SIG-M5 treated with dmso at 0.1 percent for 504 hours (cell line): ENCODE results near the gene GCAT.
"Not testable (repeated sequence)": the region's sequence is repeated elsewhere in the genome, so short reads cannot be mapped to it uniquely, and the experiment has no call there.

ENCODE experiments used
- DNase-seq: peaks from one replicate; lab custom pipeline; 2025; ENCODE audit not compliant: unreplicated experiment; lab: John Stamatoyannopoulos, UW

Gene GCAT

DNA sequence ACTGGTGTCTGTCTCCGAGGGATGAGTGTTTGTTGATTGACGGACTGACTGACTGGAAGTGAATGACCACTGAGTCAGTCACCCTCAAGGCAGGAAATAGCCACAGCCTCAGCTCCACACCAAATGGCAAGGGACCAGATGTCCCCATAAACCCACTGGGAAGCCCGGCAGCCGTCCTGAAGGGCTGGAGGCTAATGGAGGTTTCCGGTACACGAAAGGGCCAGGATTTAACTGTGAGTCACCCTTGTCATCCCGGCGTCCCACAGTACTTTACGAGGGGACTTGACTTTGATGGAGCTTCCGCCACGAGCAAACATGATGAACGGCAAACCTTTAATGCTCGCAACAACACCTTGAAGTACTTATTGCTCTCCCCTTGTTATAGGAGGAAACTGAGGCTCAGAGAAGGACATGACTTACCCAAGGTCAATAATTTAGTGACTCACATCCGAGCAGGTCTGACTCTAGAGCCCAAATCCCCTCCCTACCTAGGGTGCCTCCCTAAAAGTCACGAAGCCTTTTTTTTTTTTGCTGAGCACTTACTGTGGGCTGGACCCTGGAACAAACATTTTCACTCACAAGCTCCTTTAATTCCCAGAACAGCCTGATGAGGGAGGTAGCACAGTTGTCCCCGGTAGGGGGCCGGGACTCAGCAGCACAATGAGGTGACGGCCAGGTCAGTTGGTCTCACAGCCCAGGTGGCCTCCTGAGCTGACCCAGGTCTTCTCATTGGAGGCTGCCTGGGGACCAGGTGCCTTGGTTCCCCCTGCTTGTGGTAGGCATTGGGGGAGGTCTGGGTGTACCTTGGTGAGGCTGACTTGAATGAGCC, 25.2 kb upstream of the GCAT start:
- no peak for DNase-seq

- no peak for DNase-seq
These were observed 22.8 kb upstream of the GCAT start for GRCh38 chr22:37784829-37785495.

- DNase-seq: no peak
These were observed 17.5 kb upstream of the GCAT start for GRCh38 chr22:37790234-37790633.

DNA sequence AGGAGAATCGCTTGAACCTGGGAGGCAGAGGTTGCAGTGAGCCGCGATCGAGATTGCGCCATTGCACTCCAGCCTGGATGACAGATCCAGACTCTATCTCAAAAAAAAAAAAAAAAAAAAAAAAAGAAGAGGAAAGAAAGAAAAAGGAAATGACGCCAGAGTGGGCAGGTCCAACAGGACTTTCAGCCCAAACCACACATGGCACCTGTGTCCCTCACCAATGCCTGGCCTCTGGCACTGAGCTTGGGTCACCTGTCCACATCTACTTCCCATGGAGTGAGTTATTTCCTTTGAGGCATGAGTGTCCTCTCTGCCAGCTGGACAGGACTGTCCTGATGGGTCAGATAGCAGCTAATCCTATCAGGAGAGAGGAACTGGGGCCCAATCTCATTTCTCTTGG, 15.2 kb upstream of the GCAT start:
- DNase-seq: no peak

DNA sequence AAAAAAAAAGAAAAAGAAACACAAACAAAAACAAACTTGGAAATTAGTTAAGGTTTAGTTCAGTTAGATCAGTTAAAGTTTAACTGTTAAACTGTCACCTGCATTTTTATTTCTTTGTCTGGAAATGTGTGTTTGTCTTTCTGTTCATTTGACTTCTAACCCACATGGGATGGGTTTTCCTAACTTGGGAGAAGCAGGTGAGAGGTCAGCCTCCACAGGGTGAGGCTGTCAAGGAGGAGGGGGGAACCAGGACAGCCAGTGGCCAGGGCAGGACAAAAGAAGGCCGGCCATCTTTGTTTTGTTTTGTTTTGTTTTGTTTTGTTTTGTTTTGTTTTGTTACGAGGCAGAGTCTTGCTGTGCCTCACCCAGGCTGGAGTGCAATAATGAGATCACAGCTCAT, 13.4 kb upstream of the GCAT start:
- DNase-seq: no peak

- no peak for DNase-seq
These were observed 11.7 kb upstream of the GCAT start for GRCh38 chr22:37796079-37796478.

GRCh38 chr22:37797259-37797658, 10.5 kb upstream of the GCAT start:
- not testable (repeated sequence) for DNase-seq

GRCh38 chr22:37797874-37798500, 9.7 kb upstream of the GCAT start:
- DNase-seq: no peak

DNA sequence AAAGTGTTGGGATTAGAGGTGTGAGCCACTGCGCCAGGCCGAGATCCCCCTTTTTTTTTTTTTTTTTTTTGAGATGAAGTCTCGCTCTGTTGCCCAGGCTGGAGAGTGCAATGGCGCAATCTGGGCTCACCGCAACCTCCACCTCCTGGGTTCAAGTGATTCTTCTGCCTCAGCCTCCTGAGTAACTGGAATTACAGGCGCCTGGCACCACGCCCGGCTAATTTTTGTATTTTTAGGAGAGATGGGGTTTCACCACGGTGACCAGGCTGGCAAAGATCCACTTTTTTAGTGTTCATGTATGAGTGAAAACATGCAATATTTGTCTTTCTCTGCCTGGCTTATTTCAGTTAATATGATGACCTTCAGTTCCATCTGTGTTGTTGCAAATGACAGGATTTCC, 7.8 kb upstream of the GCAT start:
- not testable (repeated sequence) for DNase-seq

DNA sequence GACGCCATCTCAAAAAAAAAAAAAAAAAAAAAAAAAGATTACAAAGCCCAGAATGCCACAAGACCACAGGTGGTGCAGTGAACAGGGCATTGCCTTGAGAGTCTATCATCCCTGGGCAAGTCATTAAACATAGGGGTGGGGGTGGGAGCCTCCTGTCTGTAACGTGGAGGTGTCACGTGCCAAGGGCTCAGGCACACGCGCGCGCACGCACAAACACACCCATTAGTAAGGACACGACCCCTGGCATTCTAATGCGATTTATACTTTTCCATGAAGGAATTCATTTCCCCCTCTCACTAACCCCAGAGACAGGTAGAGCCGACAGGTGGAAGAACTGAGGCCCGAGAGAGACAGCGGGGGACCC, 5.8 kb upstream of the GCAT start:
- no peak for DNase-seq

DNA sequence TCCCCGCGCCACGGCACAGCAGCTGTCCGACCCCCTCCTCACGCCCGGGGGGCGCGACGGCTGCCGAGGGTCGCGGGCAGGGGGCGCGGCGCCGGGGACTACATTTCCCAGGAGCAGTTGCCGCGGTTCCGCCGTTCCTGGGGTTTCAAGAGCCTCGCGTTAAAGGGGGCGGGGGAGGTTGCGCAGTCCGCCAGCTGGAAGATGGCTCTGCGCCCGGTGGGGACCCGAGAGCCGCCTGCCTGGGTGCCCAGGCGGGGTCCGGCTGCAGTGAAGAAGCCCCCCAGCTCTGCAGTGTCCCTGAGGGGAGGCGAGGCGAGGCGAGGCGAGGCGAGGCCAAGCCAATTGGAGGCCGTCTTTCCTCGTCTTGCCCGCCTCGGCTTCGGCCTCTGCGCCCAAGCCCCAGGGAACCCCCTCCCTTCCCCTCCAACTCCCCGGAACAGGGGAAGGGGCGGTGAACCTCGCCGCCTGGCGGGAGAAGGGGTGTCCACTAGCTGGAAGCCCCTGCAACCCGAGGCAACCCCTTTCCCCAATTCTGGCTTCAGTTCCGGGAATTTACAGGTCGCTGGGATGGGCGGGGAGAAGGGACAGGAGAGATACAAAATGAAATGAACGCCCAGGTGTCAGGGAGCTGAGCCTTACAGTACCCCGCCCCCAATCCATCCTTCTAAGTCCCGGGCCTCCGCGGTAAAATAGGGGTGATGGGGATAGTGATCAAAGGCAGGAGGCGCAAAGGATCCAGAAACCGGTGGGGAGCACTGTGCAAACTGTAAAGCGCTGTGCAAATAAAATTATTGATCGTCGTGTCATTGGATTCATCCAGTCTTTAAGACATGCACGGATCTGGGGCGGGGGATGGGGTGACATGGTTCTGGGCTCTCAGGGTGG, 5.2 kb upstream of the GCAT start:
- DNase-seq: peak; percentile 58

- DNase-seq: no peak
These were observed 4.5 kb upstream of the GCAT start for GRCh38 chr22:37803195-37803638.

GRCh38 chr22:37803639-37804351, 3.9 kb upstream of the GCAT start:
- DNase-seq: no peak

GRCh38 chr22:37804352-37804880, 3.3 kb upstream of the GCAT start:
- DNase-seq: no peak

DNA sequence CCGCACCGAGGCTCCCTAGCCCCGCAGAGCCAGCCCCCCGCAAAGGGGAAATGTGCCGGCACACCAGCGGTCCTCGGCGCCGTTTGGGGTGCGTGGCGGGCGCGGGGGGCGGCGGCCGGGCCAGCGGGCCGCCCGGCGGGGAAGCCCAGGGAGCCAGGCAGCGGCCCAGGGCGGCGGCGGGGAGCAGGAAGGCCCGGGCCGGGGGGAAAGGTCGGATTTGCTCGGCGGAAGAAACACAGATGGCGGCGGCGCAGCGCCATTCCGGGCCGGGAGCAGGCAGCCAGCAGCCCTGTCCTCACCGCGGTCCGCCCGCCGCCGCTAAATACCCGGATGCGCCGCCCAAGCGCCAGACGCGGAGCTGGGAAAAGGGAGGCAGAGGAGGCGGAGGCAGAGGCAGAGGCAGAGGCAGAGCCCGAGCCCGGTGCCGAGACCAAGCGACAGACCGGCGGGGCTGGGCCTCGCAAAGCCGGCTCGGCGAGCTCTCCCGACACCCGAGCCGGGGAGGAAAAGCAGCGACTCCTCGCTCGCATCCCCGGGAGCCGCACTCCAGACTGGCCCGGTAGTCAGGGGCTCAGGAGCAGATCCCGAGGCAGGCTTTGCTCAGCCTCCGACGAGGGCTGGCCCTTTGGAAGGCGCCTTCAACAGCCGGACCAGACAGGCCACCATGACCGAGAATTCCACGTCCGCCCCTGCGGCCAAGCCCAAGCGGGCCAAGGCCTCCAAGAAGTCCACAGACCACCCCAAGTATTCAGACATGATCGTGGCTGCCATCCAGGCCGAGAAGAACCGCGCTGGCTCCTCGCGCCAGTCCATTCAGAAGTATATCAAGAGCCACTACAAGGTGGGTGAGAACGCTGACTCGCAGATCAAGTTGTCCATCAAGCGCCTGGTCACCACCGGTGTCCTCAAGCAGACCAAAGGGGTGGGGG, 2.6 kb upstream of the GCAT start:
- DNase-seq: peak; percentile 34

- no peak for DNase-seq
These were observed 1.9 kb upstream of the GCAT start for GRCh38 chr22:37805810-37806277.

DNA sequence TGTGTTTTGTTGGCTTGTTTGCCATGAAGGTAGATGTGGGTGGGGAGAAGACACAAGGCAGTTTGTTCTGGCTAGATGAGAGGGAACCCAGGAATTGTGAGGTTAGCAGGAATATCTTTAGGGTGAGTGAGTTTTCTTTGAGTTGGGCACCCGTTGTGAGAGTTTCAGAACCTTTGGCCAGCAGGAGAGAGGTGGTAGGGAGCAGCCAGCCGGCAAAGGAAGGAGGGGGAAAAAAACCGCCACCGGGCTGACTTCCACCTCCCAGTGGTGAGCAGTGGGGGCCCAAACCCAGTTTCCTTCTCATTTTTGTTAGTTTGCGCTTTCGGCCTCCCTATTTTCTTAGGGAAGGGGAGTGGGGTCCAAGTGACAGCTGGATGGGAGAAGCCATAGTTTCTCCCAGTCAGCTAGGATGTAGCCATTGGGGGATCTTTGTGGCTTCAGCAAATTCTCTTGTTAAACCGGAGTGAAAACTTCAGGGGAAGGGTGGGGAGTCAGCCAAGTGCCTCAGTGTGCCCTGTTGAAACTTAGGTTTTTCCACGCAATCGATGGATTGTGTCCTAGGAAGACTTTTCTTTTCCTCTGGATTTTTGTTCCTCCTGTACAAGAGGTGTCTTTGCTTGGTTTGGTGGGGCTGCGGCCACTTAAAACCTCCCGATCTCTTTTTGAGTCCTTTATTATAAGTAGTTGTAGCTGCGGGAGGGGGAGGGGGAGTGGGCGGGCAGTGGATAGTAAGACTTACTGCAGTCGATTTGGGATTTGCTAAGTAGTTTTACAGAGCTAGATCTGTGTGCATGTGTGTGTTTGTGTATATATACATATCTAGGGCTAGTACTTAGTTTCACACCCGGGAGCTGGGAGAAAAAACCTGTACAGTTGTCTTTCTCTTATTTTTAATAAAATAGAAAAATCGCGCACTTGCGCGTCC, 1.1 kb upstream of the GCAT start:
- peak; percentile 14 for DNase-seq

DNA sequence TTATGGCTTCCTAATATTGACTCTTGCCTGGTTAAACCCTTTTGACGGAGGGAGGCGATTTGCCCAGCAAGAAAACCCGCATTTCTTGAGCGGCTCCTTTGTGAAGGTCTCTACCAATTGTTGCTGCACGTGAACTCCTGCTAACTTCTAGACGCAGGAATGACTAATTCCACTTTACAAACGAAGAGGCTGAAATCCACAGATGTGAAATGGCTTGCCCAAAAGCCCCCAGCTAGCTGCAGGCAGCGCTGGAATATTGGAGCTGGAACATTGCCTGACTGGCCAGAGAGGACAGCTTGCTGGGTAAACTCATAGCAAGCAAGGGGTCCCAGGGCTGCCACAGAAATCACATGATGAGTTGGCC, 542 bp downstream of the GCAT start:
- no peak for DNase-seq
